ENCODE measurements around the gene ZBTB43. TPM values are rescaled to one million over a fixed set of nuclear protein-coding genes. Genes with fewer than 3 reads are reported as not detected.

Gene ZBTB43
- total RNA-seq, 4 donors from 2014 or later: 11.6 to 141 (median 16.2) TPM

- H3K4me1 ChIP-seq: peaks cover 0 to 26% (median 7%) of the 10 kb centered on the region in 4 donors
- TF ChIP-seq POLR2A (IDR thresholded peaks at IDR 0.05): no peak
- TF ChIP-seq, protein P1, sequence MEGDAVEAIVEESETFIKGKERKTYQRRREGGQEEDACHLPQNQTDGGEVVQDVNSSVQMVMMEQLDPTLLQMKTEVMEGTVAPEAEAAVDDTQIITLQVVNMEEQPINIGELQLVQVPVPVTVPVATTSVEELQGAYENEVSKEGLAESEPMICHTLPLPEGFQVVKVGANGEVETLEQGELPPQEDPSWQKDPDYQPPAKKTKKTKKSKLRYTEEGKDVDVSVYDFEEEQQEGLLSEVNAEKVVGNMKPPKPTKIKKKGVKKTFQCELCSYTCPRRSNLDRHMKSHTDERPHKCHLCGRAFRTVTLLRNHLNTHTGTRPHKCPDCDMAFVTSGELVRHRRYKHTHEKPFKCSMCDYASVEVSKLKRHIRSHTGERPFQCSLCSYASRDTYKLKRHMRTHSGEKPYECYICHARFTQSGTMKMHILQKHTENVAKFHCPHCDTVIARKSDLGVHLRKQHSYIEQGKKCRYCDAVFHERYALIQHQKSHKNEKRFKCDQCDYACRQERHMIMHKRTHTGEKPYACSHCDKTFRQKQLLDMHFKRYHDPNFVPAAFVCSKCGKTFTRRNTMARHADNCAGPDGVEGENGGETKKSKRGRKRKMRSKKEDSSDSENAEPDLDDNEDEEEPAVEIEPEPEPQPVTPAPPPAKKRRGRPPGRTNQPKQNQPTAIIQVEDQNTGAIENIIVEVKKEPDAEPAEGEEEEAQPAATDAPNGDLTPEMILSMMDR (IDR thresholded peaks at IDR 0.05): no peak
- peak overlapping the region; percentile 79 to 99 (median 88) for H3K4me3 ChIP-seq
- DNase-seq: peak; percentile 23 to 69 (median 58)
- no peaks in the 10 kb centered on the region for H3K9me3 ChIP-seq
- H3K27ac ChIP-seq: peak overlapping the region; percentile 91 to 96 (median 95)
- no peaks in the 10 kb centered on the region for H3K27me3 ChIP-seq
- peaks cover 0 to 18% (median 0%) of the 10 kb centered on the region in 3 donors for H3K36me3 ChIP-seq
Measured at GRCh38 chr9:126860757-126861466, 56.1 kb downstream of the ZBTB43 start.

GRCh38 chr9:126861707-126862103, 56.9 kb downstream of the ZBTB43 start:
- H3K27ac ChIP-seq: peak overlapping the region; percentile 28 to 96 (median 95)
- TF ChIP-seq POLR2A (IDR thresholded peaks at IDR 0.05): no peak
- TF ChIP-seq, protein P1 (IDR thresholded peaks at IDR 0.05): no peak
- H3K4me3 ChIP-seq: peak overlapping the region; percentile 79 to 99 (median 88)
- DNase-seq: no peak
- no peaks in the 10 kb centered on the region for H3K9me3 ChIP-seq
- H3K36me3 ChIP-seq: peaks cover 0 to 23% (median 0%) of the 10 kb centered on the region in 3 donors
- no peaks in the 10 kb centered on the region for H3K27me3 ChIP-seq
- peaks cover 0 to 26% (median 7%) of the 10 kb centered on the region in 4 donors for H3K4me1 ChIP-seq

DNA sequence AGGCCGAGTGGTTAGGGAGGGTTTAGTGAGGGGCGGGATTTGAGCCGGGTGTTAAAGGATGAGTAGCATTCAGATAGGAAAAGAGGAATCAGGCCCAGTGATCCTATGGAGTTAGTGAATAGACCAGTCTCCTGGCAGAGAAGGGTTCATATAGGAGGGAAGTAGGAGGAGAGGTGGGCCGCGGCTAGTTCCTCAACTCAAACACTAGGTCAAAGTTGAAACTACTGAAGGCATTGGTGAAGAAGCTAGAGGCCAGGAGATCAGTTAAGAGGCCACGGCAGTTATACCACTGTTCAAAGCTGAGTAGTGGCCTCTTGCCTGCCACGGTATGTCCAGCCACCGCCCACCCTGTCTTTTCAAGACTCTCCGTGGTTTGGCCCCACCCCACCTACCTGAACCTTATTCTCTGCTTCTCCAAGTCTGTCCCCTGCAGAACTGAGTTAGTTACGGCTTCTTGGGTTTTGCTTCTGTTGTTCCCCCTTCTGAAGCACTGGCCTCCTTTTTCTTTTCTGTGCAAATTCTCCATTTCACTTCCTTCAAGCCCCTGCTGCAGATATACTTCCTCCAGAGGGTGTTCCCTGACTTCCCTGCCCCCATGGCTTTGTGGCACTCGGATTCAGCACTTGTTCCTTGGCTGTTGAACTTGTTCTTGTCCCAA, 57.4 kb downstream of the ZBTB43 start:
- Histone ChIP-seq H3K4me3 (peak overlapping the region; percentile 79 to 99 (median 88)), H3K4me1 (peaks cover 0 to 26% (median 7%) of the 10 kb centered on the region in 4 donors), H3K9me3 (no peaks in the 10 kb centered on the region), H3K27me3 (no peaks in the 10 kb centered on the region), H3K36me3 (peaks cover 0 to 23% (median 0%) of the 10 kb centered on the region in 3 donors), H3K27ac (peak overlapping the region in 2 of 4 donors; percentile 28 to 95)
- DNase-seq: peak in 1 of 3 donors; percentile 23
- TF ChIP-seq, protein P1 (IDR thresholded peaks at IDR 0.05): no peak
- TF ChIP-seq POLR2A (IDR thresholded peaks at IDR 0.05): no peak

DNA sequence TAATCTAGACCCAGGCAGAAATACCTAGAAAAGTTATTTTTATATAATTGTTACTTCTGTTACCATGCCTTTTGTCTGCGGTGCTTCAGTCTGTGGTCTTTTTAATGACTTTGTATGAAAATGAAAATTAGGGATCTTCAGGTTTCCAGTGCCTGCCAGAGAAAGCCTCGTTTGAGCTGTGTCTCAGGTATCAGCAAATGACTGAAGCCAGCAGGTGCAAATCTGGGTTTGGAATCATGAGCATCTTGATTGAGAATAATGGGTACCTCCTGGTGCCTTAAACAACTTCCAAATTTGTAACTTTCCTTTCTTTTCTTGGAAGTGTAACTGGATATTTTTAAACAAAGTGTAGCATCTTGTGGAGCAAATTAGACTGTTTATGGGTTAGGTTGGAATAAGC, 59.9 kb downstream of the ZBTB43 start:
- H3K4me1 ChIP-seq: peaks cover 0 to 24% (median 7%) of the 10 kb centered on the region in 4 donors
- H3K9me3 ChIP-seq: no peaks in the 10 kb centered on the region
- no peaks in the 10 kb centered on the region for H3K27me3 ChIP-seq
- no peak overlapping the region for H3K27ac ChIP-seq
- TF ChIP-seq POLR2A (IDR thresholded peaks at IDR 0.05): no peak
- TF ChIP-seq, protein P1 (IDR thresholded peaks at IDR 0.05): no peak
- no peak for DNase-seq
- no peak overlapping the region for H3K4me3 ChIP-seq
- H3K36me3 ChIP-seq: peaks cover 0 to 23% (median 0%) of the 10 kb centered on the region in 3 donors

DNA sequence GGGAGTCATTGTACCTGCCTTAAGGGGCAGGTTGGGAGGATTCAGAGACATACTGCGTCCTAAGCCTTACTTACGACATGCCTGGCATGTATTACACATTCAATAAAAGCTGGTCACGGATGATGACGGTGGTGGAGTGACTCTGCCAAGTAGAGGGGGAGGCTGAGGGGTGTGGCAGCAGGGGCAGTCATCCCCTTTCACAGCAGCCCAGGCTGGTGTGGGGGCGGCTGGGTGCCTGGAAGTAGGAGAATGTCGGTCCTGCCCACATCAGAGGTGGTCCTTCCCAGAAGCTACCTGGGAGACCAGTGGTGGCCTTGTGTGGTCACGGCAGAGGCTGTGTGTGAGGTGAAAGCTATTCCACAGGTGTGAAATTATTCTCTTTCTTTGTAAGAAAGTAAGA, 64.5 kb downstream of the ZBTB43 start:
- no peak for TF ChIP-seq POLR2A (IDR thresholded peaks at IDR 0.05)
- TF ChIP-seq, protein P1 (IDR thresholded peaks at IDR 0.05): no peak
- no peak for DNase-seq
- H3K9me3 ChIP-seq: no peaks in the 10 kb centered on the region
- H3K36me3 ChIP-seq: peaks cover 0 to 18% (median 0%) of the 10 kb centered on the region in 3 donors
- no peak overlapping the region for H3K27ac ChIP-seq
- H3K4me1 ChIP-seq: no peaks in the 10 kb centered on the region
- H3K27me3 ChIP-seq: no peaks in the 10 kb centered on the region
- H3K4me3 ChIP-seq: no peak overlapping the region

All from Peyer's patch (tissue), 4 donors.